ENCODE results near the gene RENBP. TPM values are rescaled to one million over a fixed set of nuclear protein-coding genes. Genes with fewer than 3 reads are reported as not detected.

Gene RENBP
- total RNA-seq, 2 experiments from 2014 or later, result 2.8 to 6.2 TPM

GRCh38 chrX:153954558-153955227 lies 10.2 kb upstream of the RENBP start:
- no peak overlapping the region for H3K4me2 ChIP-seq (ENCODE audit: low read length)
- H3K27ac ChIP-seq (ENCODE audit: low read depth, low read length, poor library complexity, severe bottlenecking), result no peak overlapping the region
- no peaks in the 10 kb centered on the region for H4K20me1 ChIP-seq (ENCODE audit: insufficient read depth, low read length)
- intact Hi-C loops (cut with micrococcal nuclease; ENCODE audit: unreplicated experiment), result no loop called here
- H3K36me3 ChIP-seq (ENCODE audit: insufficient read depth, low read length), result peaks cover 99% of the 10 kb centered on the region
- ChIA-PET POLR2A (no interaction called here), CTCF (ENCODE audit: unreplicated experiment) (no interaction called here)
- no peak overlapping the region for H2AFZ ChIP-seq (ENCODE audit: low read length)
- no peak for DNase-seq (ENCODE audit: low spot score)
- no peaks in the 10 kb centered on the region for H3K9me2 ChIP-seq (ENCODE audit: insufficient read depth, low read length)
- no peak overlapping the region for H3K4me3 ChIP-seq (ENCODE audit: low read depth, low read length, poor library complexity, severe bottlenecking)
- no peak for TF ChIP-seq CTCF (conservative IDR thresholded peaks at IDR 0.05; ENCODE audit: low read length)
- TF ChIP-seq EZH2phosphoT487 (IDR thresholded peaks at IDR 0.05; ENCODE audit: borderline replicate concordance, low read depth, low read length), result no peak
- no peaks in the 10 kb centered on the region for H3K79me2 ChIP-seq (ENCODE audit: insufficient read depth, low read depth, low read length)
- H3K4me1 ChIP-seq (ENCODE audit: insufficient read depth, low read length, poor library complexity, severe bottlenecking), result no peaks in the 10 kb centered on the region
- no peaks in the 10 kb centered on the region for H3K9me3 ChIP-seq (ENCODE audit: low read length)
- TSS peak; percentile 52 for BruUV-seq (replicated peaks)

GRCh38 chrX:153953892-153954557 lies 9.6 kb upstream of the RENBP start:
- Histone ChIP-seq H3K36me3 (ENCODE audit: insufficient read depth, low read length) (peaks cover 98% of the 10 kb centered on the region), H3K9me3 (ENCODE audit: low read length) (no peaks in the 10 kb centered on the region)
- no TSS peak for BruUV-seq (replicated peaks)

More at GRCh38 chrX:153953892-153954557, 9.6 kb upstream of the RENBP start:
- no peak overlapping the region for H2AFZ ChIP-seq (ENCODE audit: low read length)
- DNase-seq (ENCODE audit: low spot score), result no peak
- no peak overlapping the region for H3K4me2 ChIP-seq (ENCODE audit: low read length)
- H3K79me2 ChIP-seq (ENCODE audit: insufficient read depth, low read depth, low read length), result no peaks in the 10 kb centered on the region
- intact Hi-C loops (cut with micrococcal nuclease; ENCODE audit: unreplicated experiment), result no loop called here
- no peaks in the 10 kb centered on the region for H3K4me1 ChIP-seq (ENCODE audit: insufficient read depth, low read length, poor library complexity, severe bottlenecking)
- no peak overlapping the region for H3K27ac ChIP-seq (ENCODE audit: low read depth, low read length, poor library complexity, severe bottlenecking)
- 0 out of 2 replicates have a peak, but pooled peaks have one; percentile 18 for TF ChIP-seq CTCF (conservative IDR thresholded peaks at IDR 0.05; ENCODE audit: low read length)
- no peak for TF ChIP-seq EZH2phosphoT487 (IDR thresholded peaks at IDR 0.05; ENCODE audit: borderline replicate concordance, low read depth, low read length)
- POLR2A ChIA-PET, result no interaction called here
- H4K20me1 ChIP-seq (ENCODE audit: insufficient read depth, low read length), result no peaks in the 10 kb centered on the region
- H3K9me2 ChIP-seq (ENCODE audit: insufficient read depth, low read length), result no peaks in the 10 kb centered on the region
- CTCF ChIA-PET (ENCODE audit: unreplicated experiment), result interaction anchor here (1.5 kb wide), 1 partner anchor 13 kb away, joined by 3 read pairs; no protein-coding TSS in a partner anchor
- H3K4me3 ChIP-seq (ENCODE audit: low read depth, low read length, poor library complexity, severe bottlenecking), result no peak overlapping the region
